CD4-positive, alpha-beta T cell treated with Interleukin-6 for 4 hours (primary cell): ENCODE measurements around the gene ZNF79.
A peak's percentile ranks its signal among the peaks of the same experiment; 100 is the strongest.

ENCODE experiments used
- DNase-seq: peaks from one replicate; pipeline ENCODE4 v3.0.0-alpha.2; 2020; ENCODE audit warnings: mixed read lengths

Gene ZNF79

DNA sequence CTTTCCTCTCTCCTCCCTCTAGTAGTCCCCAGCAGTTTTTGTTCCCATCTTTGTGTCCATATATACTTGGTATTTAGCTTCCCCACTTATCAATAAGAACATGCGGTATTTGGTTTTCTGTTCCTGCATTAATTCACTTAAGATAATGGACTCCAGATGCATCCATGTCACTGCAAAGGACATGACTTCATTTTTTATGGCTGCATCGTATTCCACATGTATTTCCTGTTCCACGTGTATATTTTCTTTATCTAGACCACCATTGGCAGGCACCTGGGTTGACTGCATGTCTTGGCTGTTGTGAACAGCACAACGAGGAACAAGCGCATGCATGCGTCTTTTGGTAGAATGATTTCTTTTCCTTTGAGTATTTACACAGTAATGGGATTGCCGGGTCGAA lies 6.2 kb downstream of the ZNF79 start:
- DNase-seq, result no peak

DNA sequence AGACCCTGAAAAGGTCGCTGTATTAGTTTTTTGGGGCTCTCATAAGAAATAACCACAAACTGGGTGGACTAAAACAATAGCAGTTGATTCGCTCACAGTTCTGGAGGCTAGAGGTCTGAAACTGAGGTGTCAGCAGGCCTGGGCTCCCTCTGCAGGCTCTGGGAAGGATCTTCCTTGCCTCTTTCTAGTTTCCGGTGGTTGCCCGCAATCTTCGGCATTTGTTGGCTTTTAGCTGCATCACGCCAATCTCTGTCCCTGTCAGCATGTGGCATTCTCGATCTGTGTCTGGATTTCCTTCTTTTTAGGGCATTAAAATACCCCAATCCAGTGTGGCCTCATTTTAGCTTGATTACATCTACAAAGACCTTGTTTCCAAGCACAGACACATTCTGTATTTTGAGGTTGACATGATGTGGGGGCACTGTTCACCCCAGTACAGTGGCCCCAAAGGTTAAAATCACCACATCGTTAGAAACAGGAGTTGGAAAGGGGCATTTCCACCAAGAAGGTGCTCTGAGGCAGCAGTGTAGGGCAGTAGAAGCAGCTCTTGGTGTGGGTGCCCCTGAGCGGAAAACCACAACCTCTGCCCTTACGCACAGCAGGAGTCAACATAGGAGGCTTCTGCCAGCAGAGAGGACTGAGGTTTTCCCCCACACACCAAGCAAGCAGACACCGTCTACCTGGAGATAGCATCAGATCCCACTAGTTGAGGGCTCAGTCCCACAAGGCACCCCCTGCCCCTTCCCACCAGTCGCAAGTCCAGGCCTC lies 13.5 kb downstream of the ZNF79 start:
- peak; percentile 34 for DNase-seq

GRCh38 chr9:127438394-127438793 lies 14.2 kb downstream of the ZNF79 start:
- no peak for DNase-seq

DNA sequence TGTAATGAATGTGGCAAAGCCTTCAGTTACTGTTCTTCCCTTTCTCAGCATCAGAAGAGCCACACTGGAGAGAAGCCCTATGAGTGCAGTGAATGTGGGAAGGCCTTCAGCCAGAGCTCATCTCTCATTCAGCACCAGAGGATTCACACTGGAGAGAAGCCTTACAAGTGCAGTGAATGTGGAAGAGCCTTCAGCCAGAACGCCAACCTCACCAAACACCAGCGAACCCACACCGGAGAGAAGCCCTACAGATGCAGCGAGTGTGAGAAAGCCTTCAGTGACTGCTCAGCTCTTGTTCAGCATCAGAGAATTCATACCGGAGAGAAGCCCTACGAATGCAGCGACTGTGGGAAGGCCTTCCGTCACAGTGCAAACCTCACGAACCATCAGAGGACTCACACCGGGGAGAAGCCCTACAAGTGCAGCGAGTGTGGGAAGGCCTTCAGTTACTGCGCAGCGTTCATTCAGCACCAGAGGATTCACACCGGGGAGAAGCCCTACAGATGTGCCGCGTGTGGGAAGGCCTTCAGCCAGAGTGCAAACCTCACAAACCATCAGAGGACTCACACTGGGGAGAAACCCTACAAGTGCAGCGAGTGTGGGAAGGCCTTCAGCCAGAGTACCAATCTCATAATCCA lies 20.2 kb downstream of the ZNF79 start:
- no peak for DNase-seq

GRCh38 chr9:127444921-127445850 lies 21.0 kb downstream of the ZNF79 start:
- DNase-seq, result no peak

GRCh38 chr9:127445851-127446712 lies 21.9 kb downstream of the ZNF79 start:
- no peak for DNase-seq

GRCh38 chr9:127446713-127447415 lies 22.7 kb downstream of the ZNF79 start:
- no peak for DNase-seq

DNA sequence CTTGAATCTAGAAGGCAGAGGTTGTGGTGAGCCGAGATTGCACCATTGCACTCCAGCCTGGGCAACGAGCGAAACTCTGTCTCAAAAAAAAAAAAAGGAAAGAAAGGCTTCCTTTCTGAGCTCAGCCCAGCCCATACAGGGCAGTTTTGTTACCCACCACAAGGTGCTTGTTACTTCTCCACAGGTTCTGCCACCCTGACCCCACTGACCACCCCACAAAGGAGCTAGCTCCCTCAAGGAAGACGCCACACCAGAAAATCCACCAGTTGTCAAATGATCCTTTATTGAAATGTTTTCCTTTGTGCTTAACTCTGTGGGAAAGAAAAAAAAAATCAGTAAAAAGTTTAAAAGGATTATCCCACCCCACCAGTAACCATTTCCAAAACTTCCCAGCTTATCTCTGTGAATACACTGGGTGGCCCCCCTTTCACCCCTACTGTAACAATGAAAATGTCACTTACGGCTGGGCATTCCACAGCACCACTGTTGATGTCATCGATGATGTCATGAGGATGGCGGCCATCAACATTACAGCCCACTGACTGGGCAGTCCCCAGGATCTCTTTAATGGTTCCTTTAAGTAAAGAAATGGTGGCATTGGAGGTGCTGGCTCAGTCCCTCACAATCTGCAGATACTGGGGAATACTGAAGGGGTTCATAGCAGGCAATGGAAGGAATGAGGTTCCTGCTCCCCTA lies 23.4 kb downstream of the ZNF79 start:
- no peak for DNase-seq

DNA sequence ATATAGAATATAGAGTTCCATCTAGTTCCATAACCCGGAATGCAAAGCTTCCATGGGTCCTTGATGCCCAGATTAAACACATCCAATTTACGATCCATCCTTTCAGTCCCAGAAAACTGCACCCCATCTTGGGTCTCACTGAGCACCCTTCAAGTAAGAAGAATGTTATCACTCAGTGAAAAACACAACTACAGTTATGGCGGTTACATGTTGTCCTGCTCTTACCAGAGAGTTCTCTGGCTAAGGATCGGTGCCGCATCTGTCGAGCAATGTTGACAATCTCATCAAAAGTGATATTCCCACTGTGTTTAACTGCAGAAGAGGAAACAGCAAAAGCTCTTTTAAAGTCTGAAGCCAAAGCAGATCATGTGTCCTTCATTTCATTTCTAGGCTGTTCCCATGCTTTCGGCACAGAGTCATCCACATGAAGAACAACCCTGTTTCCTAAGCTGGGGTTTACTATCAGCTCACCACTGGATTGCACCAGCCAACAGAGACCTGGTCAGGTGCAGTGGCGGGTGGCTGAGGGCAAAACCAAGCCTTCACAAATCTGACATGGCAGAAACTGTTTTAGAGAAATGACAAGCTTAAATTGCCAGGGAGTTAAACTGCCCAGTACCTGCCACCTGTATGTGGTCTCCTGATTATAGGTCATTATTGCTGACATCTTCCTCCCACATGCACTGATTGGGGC lies 24.1 kb downstream of the ZNF79 start:
- DNase-seq, result no peak

GRCh38 chr9:127449332-127449966 lies 25.3 kb downstream of the ZNF79 start:
- DNase-seq, result no peak

DNA sequence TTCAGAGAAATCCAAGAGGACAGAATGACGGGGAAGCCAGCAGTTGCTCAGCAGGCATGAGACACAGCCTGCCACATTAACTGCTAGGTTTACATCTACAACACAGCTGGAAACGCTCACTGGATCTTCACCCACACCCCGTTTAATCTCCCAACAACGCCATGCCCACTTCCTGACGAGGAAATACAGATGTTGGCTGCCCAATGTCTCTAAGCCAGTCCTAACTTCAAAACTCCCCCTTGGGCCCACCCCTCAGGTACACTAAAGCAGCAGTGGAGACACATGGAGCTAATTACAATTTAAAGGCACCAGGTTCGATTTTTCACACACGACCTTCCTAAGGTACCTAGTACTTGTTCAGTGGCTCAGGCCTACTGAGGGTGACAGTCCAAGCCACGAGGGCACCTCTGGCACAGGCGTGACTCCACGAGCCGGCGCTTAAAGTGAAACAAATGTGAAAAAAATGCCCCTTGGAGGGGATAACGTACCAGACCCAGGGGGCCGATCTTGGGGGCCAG lies 26.1 kb downstream of the ZNF79 start:
- no peak for DNase-seq

GRCh38 chr9:127450830-127451607 lies 26.8 kb downstream of the ZNF79 start, which contains the start of the genes LRSAM1 and RPL12:
TSS of gene LRSAM1 (plus strand) at chr9:127451510. CDS start at chr9:127454528, 3,018 bp downstream.
TSS of gene RPL12 (minus strand) at chr9:127451406. CDS start at chr9:127451317, 89 bp downstream.
- peak; percentile 98 for DNase-seq

- no peak for DNase-seq
Observed at GRCh38 chr9:127451608-127451857, 27.4 kb downstream of the ZNF79 start.

DNA sequence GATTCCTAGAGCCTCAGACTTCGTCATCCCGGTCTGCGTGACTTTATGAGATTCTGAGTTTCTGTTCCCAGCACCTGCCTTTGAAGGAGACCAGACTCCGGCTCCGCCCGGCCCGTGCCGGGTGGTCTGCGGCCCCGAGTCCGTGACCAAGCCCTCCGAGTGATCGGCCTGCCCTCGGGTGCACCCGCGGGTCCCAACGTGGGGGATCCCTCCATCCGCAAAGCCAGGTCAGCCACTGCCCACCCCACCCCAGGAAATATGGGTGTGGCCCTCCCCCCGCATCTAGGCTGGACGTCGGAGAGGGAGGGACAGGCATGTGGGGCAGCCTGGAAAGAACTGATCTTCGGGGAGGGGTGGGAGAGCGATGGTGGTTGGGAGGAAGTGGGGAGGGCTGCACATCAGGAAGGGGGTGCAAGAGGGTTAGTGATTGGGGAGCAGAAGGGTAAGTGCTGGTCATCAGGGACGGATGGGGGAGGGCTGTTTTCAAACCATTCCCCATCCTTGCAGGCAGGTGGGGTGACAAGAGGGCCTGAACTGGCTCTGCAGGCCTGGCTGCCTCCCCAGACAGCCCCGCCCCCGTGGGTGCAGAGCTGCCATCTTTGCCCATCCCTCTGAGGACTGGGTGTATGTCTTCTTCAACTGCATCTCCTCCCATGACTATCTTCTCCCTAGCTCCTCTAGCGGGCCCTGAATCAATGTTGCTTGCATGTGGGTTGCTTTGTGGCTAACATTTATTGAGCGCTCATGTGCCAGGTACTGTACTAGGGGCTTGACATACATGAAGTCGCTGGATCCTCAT lies 27.9 kb downstream of the ZNF79 start:
- peak; percentile 42 for DNase-seq

- no peak for DNase-seq
Observed at GRCh38 chr9:127452691-127453090, 28.5 kb downstream of the ZNF79 start.

- peak; percentile 45 for DNase-seq
Observed at GRCh38 chr9:127455324-127455992, 31.3 kb downstream of the ZNF79 start.

DNA sequence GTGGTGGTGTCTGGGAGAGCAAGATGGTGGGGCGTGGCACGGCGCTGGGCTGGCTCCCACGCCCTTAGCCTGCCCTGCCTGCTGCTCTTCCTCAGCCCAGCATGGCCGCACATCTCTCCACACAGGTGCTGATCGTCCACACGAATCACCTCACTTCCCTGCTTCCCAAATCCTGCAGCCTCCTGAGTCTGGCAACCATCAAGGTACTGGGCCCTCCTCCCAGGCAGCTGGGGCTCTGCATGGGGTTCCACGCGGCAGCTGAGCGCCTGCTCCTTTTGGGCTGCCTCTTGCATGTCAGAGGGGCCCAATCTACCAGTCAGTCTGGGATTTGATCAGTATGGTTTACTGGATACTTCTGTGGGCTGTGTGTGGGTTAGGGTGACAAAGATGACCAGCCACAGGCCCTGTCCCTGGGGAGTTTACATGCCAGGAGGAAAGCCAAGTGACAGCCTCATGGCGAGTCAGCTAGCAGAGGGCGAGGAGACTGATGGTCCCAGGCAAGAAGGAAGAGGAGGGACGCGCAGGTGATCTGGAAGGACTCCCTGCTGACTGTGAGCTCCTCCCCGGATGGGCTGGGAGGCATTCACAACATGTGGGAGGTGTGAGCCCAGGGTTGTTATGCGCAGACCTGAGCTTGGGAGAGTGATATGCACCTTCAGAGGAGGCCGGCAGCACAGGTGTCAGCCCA lies 33.2 kb downstream of the ZNF79 start:
- DNase-seq, result no peak
